ENCODE measurements around the gene BHMT. TPM values are rescaled to one million over a fixed set of nuclear protein-coding genes. Genes with fewer than 3 reads are reported as not detected.

Gene BHMT
- total RNA-seq: not detected in 2 replicates

GRCh38 chr5:79111387-79111959 is at the start of gene BHMT:
Gene BHMT (plus strand): TSS chr5:79111809. CDS start chr5:79111886, 77 bp downstream.
- intact Hi-C loops (cut with micrococcal nuclease): loop anchor here (5.0 to 10.0 kb wide), 2 partner anchors 89 to 787 kb away; no protein-coding TSS in a partner anchor

GRCh38 chr5:79062436-79062835 is 49.2 kb upstream of the BHMT start:
- intact Hi-C loops (cut with micrococcal nuclease): no loop called here

- intact Hi-C loops (cut with micrococcal nuclease): no loop called here
Measured at GRCh38 chr5:79069488-79070349, 41.9 kb upstream of the BHMT start, which contains the start of the genes BHMT2 and DMGDH. Gene BHMT2 (plus strand): TSS chr5:79069767. CDS start chr5:79069783, 16 bp downstream. Gene DMGDH (minus strand): TSS chr5:79069674. CDS start chr5:79069620, 54 bp downstream.

- intact Hi-C loops (cut with micrococcal nuclease): no loop called here
Measured at GRCh38 chr5:79070350-79070667, 41.3 kb upstream of the BHMT start.

- intact Hi-C loops (cut with micrococcal nuclease): no loop called here
Measured at GRCh38 chr5:79074641-79075040, 37.0 kb upstream of the BHMT start.

- intact Hi-C loops (cut with micrococcal nuclease): no loop called here
Measured at GRCh38 chr5:79075646-79076426, 35.8 kb upstream of the BHMT start.

GRCh38 chr5:79076819-79077218 is 34.8 kb upstream of the BHMT start:
- intact Hi-C loops (cut with micrococcal nuclease): no loop called here

- intact Hi-C loops (cut with micrococcal nuclease): no loop called here
Measured at GRCh38 chr5:79077680-79078365, 33.8 kb upstream of the BHMT start.

GRCh38 chr5:79080804-79081203 is 30.8 kb upstream of the BHMT start:
- intact Hi-C loops (cut with micrococcal nuclease): no loop called here

- intact Hi-C loops (cut with micrococcal nuclease): no loop called here
Measured at GRCh38 chr5:79081779-79082178, 29.8 kb upstream of the BHMT start.

- intact Hi-C loops (cut with micrococcal nuclease): no loop called here
Measured at GRCh38 chr5:79086116-79086515, 25.5 kb upstream of the BHMT start.

- intact Hi-C loops (cut with micrococcal nuclease): no loop called here
Measured at GRCh38 chr5:79088507-79088906, 23.1 kb upstream of the BHMT start.

- intact Hi-C loops (cut with micrococcal nuclease): no loop called here
Measured at GRCh38 chr5:79091064-79091463, 20.5 kb upstream of the BHMT start.

GRCh38 chr5:79093762-79094161 is 17.8 kb upstream of the BHMT start:
- intact Hi-C loops (cut with micrococcal nuclease): no loop called here

- intact Hi-C loops (cut with micrococcal nuclease): no loop called here
Measured at GRCh38 chr5:79105868-79106267, 5.7 kb upstream of the BHMT start.

GRCh38 chr5:79107020-79107796 is 4.4 kb upstream of the BHMT start:
- intact Hi-C loops (cut with micrococcal nuclease): no loop called here

GRCh38 chr5:79108086-79108485 is 3.5 kb upstream of the BHMT start:
- intact Hi-C loops (cut with micrococcal nuclease): no loop called here

GRCh38 chr5:79108792-79109191 is 2.8 kb upstream of the BHMT start:
- intact Hi-C loops (cut with micrococcal nuclease): no loop called here

GRCh38 chr5:79109527-79110492 is 1.8 kb upstream of the BHMT start:
- intact Hi-C loops (cut with micrococcal nuclease): loop anchor here (5.0 to 10.0 kb wide), 2 partner anchors 88 to 785 kb away; no protein-coding TSS in a partner anchor

Data from T-helper 2 cell treated with Interferon-gamma antibody and Interleukin-4, amounts not matched to agents 100 ng/mL and 5 ng/mL, for 36 hours (primary cell).